Stimulated activated CD4-positive, alpha-beta T cell treated with anti-CD3 and anti-CD28 coated beads, Interleukin-2, amount 100 ng/mL, for 24 hours (primary cell): Measurements from ENCODE around the gene ZNF436.

Experiments used
- DNase-seq, 2 donors: peaks; one replicate each; pipeline ENCODE4 v3.0.0-alpha.2; 2020

Gene ZNF436

GRCh38 chr1:23369335-23370013 lies at the start of gene ZNF436:
ZNF436 (minus strand) TSS chr1:23369836; CDS start chr1:23368005, 1,831 bp downstream.
- DNase-seq: peak; percentile 43 to 47

GRCh38 chr1:23419180-23419579 lies 49.5 kb upstream of the ZNF436 start:
- DNase-seq: no peak

- no peak for DNase-seq
Measured at GRCh38 chr1:23417570-23417969, 47.9 kb upstream of the ZNF436 start.

GRCh38 chr1:23416964-23417363 lies 47.3 kb upstream of the ZNF436 start:
- DNase-seq: no peak

DNA sequence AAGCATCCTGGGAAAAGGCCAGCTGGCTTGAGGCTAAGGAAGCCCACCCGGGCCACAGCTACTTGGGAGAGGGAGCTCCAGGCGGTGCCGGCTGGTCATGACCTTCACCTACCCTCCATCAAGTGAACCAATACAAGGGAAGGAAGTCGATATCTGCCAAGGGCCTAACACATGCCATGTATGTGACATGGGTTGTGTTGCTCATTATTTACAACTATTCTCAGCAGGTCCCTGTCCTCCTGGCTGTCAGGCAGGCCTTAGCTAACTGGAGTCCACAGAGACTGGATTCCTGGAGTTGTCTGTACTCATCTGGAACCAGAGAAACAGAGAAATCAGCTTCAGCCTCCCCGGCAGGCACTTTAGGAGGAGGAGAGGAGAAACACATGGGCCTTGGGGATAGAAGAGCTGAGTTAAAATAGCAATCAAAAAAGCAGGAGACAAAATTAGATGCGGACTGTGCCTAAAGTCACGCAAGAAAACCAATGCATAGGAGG lies 39.2 kb upstream of the ZNF436 start:
- DNase-seq: no peak

DNA sequence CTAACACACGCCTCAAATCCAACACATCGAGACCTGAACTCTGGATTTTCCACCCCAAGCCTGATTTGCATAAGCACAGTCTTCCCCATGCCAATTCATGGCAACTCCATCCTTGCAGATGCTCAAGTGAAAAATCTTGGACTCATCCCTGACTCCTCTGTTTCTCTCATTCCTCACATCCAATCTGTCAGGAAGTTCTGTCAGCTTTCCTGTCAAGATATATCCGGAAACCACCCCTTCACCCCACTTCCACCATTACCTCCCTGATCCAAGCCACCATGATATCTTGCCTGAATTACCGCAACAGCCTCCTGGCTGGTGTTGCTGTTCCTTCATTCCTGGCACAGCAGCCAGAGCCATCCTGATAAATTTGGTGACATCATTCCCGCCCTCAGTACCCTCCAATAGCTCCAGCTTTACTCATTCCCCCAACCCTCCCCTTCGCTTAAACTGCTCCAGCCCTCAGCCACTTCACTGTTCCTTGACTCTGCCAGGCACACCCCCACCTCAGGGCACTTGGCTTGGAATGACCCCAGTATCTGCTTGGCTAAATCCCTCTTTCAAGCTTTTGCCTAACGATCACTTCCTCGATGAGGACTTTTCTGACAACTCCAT lies 37.5 kb upstream of the ZNF436 start:
- DNase-seq: no peak

DNA sequence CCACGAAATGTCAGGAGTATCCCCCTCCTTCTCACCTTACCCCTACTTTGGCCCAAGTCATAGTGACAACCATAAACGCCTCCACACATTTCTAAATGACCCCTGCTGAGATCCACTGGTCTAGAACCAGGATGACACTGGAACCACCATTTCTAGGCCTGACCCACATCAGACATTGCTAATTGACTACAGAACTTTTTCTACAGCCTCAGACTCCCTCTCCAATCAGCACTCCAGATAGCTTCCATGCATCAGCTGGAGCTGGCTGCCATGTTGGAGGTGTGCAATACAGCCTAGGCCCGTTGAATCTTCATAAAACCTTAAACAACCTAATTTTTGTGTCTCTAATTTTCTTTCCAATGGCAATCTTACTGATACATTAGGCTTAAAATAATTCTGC lies 36.3 kb upstream of the ZNF436 start:
- no peak for DNase-seq

- DNase-seq: peak; percentile 88 to 94
Measured at GRCh38 chr1:23403735-23404486, 34.3 kb upstream of the ZNF436 start.

DNA sequence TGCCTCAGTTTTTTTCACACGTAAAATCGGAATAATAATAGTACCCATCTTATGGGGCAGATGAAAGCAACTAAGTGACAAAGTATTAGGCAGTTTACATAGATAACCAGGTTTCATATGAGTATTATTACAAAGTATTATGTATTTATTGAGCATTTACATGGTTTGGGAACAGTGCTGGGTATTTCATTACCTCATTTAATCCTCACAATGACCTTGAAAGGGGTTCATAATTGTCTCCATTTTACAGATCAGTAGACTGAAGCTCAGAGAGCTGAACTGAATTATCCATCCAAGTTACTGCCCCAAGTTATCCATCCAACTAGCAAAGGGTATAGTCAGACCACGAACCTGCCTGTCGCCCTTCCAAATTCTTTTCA lies 33.7 kb upstream of the ZNF436 start:
- DNase-seq: no peak

- DNase-seq: no peak
Measured at GRCh38 chr1:23403038-23403336, 33.4 kb upstream of the ZNF436 start.

DNA sequence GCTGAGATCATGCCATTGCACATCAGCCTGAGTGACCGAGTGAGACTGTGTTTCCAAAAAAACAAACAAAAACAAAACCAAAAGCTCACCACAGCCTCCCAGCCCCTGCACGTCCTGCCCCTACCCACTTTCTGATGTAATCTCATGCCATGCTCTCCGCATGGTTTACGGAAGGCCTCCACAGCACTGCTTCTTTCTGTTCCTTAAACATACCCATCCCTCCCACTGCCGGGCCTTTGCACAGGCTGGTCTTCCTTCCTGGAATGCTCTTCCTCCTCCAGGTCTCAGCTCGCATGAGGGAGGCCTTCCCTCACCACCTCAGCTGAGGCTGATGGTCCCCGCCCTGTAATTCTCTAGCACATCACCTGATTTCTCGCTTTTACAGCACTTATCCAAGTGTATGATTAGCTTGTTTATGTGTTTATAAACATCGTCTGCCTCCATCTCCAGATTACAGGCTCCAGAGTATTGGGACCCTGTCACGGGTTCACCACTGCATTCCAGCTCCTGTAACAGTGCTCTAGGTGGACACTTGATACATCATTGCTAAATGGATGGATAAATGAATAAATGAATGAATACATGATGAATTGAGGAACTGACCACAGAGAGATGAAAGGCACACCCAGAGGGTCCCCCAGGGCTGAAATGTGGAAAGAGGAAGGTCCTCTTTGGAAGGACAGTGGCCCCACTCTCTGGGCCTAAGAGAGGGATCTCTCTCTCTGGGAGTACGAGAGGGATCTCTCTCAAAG lies 32.8 kb upstream of the ZNF436 start:
- no peak for DNase-seq

DNA sequence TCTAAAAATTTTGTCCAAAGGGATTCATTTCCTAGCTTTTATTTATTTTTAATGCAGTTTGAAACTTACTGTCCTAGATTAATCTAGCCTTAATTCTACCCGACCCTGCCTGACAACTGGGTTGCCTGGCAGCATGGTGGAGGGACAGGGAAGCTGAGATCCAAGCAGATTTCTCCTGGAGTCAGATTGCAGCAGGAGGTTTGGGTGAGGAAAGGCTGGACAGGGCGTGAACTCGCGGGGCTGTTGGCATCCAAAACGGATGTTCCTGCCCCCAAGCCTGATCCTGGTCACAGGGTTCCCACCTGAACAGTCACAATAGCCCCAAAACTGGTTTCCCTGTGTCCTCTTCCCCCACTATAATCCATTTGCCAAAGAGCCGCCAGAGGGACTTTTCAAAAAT lies 31.7 kb upstream of the ZNF436 start:
- DNase-seq: no peak

GRCh38 chr1:23400324-23401114 lies 30.9 kb upstream of the ZNF436 start:
- no peak for DNase-seq

GRCh38 chr1:23399229-23399628 lies 29.6 kb upstream of the ZNF436 start:
- DNase-seq: no peak

DNA sequence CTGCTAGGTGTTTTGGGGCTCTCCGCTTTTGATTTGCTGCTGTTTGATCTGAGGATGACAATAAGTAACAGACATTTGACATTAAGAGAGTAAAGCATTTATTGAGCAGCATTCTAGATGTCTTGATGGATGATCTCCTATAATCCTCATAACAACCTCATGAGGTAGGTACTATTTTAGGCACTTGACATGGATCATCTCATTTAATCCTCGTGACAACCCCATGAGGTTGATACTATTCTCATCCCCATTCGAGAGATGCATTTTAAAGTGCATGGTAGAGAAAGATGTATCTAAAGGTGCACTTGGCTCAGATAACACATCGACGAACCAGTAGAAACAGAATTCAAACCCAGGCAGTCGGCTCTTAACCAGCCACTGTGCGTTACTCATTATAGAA lies 28.3 kb upstream of the ZNF436 start:
- DNase-seq: no peak

DNA sequence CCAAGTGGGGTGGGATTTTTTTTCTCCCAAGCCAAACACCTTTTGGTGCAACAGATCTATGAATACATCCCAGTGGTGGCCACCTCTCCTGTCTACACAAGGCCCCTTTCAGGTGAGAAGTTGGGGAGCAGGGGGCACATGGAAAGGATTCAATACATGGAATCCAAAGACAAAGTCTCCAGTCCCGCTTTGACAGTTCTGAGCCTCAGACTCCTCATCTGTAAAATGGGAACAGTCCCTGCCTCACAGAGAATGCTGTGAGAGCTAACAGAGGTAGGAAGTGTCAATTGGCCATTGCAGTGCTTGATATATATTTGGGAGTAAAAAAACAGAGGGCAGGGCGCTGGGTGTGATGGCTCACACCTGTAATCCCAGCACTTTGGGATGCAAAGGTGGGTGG lies 26.7 kb upstream of the ZNF436 start:
- no peak for DNase-seq

DNA sequence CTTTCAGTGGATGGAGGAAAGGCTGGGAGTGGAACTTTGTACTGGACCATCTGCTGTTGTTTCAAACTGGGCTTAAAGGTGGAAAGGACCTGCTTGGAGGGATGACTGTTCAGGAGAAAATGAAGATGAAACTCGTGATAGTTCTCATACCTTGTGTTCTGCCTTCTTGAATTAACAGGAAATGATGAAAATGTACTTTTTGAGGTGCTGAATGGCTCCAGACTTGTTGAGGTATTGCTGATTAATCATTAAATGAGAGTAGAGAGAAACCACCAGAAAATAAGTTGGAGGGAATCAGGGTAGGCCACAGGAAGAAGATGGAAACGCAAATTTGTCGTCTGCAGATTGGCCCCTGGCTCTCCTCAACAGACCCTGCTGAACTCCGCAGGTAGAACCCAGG lies 26.2 kb upstream of the ZNF436 start:
- no peak for DNase-seq

- DNase-seq: no peak
Measured at GRCh38 chr1:23395154-23395724, 25.6 kb upstream of the ZNF436 start.

DNA sequence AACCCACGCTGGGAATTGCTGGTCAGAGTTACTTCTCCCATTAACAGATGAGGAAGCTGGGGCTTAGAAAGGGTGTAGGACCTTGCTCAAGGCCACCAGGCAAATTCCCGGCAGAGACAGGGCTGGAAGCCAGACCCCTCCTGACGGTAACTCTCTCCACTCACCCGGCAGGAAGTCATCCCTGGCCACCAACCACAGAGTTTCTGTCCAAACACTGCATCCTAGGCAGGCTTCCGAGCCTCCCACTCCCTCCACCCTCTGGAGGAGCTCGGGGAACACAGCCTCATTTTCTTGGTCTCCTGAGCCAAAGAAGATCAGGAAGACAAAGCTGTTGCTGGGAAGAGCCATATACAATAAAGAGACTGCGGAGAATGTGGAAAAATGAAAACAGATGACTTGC lies 25.0 kb upstream of the ZNF436 start:
- no peak for DNase-seq

DNA sequence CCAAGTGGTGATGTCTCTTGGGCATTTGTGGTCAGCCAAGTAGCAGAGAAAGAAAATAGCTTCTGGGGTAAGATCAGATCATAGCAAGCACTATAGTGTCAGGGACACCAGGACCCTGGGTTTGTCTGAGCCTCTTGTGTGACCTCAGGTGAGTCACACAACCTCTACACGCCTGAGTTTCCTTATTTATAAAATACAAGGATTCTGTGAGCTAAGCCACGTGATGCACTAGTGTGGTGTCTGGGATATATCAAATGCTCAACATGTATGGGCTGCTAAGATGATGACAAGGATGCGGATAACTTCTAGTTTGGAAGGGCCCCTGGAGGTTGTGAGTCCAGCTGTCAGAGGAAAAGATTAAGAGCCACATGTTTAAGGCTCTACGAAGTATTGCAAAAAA lies 24.5 kb upstream of the ZNF436 start:
- no peak for DNase-seq

DNA sequence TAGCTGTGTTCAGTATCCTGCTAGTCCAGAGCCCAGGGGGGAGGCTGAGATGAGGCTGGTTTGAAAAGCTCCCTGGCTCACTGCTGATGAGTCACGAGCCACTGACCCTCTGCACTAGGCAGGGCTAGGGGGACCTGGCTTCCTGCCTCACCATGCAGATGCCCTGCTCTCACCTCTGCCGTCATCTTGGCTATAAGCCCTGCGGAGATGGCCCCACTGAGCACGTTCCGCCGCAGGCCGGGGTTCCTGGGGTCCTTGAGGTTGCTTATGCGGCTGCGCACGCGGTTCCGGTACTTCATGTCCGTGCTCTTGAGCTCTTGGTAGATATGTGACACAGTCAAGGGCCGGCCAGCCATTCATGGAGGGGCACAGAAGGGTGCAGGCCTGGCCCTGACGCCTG lies 24.1 kb upstream of the ZNF436 start:
- no peak for DNase-seq

GRCh38 chr1:23392125-23392855 lies 22.7 kb upstream of the ZNF436 start:
- no peak for DNase-seq
